GM19372 (cell line): ENCODE results near the gene OXNAD1.

Source experiments
- ATAC-seq: cut with Tn5 transposase; IDR thresholded peaks from one replicate; pipeline ENCODE4 v1.9.1; 2021; ENCODE audit warnings: mild to moderate bottlenecking, low read depth, moderate library complexity; ENCODE audit not compliant: unreplicated experiment

Gene OXNAD1

GRCh38 chr3:16245609-16246008, 19.4 kb upstream of the OXNAD1 start:
- no peak for ATAC-seq

DNA sequence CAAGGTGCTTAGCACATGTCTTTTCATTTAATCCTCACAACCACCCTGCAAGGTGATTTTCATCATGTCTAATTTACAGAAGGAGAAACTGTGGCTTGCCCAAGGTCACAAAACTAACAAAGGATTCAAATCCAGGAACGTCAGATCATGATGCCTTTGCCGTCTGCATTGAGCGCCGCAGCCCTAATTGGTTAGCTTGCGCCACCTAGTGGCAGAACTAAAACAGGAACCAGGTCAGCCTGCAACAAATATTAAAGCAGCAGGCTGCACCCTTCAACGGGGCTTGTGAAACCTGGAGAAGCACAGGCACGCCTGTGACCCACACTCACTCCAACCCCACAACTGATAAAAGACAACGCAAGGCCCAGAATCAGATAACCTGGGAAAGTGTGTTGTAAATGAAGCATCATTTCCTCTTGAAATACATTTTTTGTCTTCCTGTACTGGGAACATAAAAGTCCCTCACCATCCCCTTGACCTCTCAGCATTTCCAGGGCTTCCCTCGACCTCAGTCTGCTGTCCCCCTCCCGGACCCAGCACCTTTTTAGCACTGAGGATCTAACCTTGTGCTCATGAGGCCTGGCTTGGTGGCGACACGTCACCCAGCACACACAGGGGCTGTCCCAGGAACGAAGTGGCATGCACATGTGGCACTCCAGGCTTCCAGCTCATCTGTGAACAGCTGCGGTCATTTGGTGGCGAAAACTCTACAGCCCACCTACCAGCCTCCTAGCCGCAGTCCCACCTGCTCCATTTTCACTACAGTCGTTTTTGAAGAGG, 17.5 kb upstream of the OXNAD1 start:
- peak; percentile 85 for ATAC-seq

- no peak for ATAC-seq
Observed at GRCh38 chr3:16248556-16248955, 16.5 kb upstream of the OXNAD1 start.

GRCh38 chr3:16249336-16249735, 15.7 kb upstream of the OXNAD1 start:
- no peak for ATAC-seq

- no peak for ATAC-seq
Observed at GRCh38 chr3:16249886-16250285, 15.1 kb upstream of the OXNAD1 start.

GRCh38 chr3:16251316-16252085, 13.5 kb upstream of the OXNAD1 start:
- ATAC-seq, result no peak

DNA sequence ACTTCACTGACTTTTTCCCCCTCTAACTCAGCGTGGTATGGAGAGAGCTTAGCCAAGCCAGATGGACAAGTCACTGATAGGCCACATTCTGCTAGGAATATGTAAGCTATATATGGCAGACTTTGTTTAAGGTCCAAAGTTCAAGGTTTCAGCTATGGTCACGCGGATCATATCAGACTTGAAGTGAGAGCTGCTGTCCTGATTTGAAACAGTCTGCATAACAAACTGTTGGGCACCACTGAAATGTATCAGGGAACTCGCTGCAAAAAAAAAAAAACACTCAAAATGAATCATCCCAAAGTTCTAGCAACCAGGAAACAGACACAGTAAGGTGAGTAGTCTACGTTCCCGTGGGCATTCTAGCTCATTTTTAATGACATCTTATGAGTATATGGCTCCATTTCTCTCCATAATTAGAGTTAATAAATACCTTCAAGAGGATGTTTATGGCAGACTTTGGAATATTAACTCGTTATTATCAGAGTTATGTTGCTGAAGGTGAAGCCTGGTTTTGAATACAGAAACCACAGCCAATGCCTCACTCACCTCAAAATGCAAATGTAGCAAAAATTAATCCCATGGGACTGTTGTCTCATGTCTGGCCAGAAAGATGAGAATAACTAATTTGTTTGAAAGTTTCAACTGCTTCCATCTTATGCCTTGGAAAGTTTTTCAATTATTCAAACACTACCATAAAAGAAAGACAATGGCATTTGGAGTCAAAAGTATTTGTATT, 12.6 kb upstream of the OXNAD1 start:
- ATAC-seq, result no peak

GRCh38 chr3:16252988-16253387, 12.0 kb upstream of the OXNAD1 start:
- no peak for ATAC-seq

DNA sequence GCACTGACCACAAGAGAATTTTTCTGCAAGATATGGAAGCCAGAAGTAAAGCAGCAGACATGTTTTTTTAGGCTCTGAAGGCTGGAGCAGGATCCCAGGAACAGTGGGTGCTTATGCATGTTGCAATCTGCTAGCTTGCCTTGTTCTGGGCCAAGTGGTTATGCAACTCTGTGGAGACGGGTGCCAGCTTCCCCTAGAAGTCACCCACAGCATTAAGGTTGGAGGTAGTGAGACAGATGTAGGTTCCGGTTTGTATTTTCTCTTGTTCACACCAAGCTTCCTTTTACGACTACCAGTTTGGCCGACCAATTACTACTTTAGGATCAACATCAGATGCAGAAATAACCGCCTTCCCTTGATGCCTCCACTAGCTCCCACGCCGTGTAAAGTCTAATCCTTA, 11.4 kb upstream of the OXNAD1 start:
- no peak for ATAC-seq

- no peak for ATAC-seq
Observed at GRCh38 chr3:16254916-16255315, 10.1 kb upstream of the OXNAD1 start.

- ATAC-seq, result no peak
Observed at GRCh38 chr3:16255326-16255725, 9.7 kb upstream of the OXNAD1 start.

DNA sequence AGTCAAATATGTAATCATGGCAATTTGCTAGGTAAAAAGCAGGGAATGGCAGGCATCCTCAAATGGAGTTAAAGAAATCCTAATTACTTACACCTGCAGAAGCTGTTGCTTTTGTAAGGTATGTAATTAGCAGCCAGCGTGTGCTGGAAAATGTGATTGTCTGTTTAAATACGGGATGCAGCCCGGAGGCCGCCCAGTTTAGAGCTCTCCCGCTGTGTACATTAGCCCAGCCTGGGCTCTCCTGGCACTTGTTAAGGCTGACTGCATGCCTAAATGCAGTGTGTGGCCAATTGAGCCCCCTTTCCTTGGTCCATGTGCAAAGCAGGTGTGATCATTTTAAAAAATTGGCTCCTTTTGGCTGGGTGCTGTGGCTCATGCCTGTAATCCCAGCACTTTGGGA, 9.3 kb upstream of the OXNAD1 start:
- no peak for ATAC-seq

DNA sequence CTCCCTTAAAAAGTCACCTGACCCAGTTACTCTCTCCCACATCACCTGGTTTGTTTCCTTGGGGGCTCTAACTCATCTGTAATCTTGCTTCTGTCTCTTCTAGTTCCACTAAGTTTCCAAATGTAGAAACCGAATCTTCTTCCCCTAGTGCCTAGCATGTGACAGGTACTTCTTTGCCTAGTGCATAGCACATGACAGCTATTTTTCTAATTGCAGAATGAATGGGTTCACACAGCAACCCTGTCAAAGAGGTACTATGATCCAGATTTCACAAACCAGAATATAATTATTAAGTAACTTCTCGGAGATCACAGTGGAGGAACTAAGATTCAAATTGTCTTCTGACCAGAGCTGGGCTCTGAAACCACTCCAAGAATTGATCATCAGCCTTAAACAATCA, 7.7 kb upstream of the OXNAD1 start:
- ATAC-seq, result no peak

- ATAC-seq, result no peak
Observed at GRCh38 chr3:16258177-16258576, 6.8 kb upstream of the OXNAD1 start.

- ATAC-seq, result no peak
Observed at GRCh38 chr3:16258866-16259265, 6.1 kb upstream of the OXNAD1 start.

- ATAC-seq, result no peak
Observed at GRCh38 chr3:16260046-16260445, 5.0 kb upstream of the OXNAD1 start.

- no peak for ATAC-seq
Observed at GRCh38 chr3:16262174-16262573, 2.8 kb upstream of the OXNAD1 start.

DNA sequence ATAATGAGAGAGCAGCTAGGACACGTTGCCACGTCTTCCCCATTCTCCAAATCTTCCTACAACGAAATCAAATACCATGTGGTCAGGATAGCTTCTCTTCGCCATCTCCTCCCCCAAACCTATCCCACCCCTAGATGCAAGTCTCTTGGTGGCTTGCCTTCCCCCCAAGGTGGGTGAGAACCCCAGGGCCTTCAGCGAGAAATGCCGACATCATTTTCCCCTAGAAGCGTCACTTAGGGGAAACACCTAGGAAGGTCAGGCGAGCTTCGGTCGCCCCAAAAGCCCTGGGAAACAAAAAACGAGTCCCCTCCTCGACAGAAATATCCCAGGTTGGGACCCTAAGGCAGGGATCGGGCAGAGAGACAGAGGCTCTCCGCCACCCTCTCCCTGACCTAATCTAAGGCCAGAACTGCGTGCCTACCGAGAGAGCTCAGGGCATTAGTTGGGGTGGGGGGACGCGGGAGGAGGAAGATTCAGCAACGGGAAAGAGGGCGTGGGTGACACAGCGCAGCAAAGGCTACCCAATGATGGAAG, 771 bp upstream of the OXNAD1 start:
- no peak for ATAC-seq

- ATAC-seq, result no peak
Observed at GRCh38 chr3:16265455-16265786, 409 bp downstream of the OXNAD1 start.

GRCh38 chr3:16266714-16267113, 1.7 kb downstream of the OXNAD1 start:
- ATAC-seq, result no peak

DNA sequence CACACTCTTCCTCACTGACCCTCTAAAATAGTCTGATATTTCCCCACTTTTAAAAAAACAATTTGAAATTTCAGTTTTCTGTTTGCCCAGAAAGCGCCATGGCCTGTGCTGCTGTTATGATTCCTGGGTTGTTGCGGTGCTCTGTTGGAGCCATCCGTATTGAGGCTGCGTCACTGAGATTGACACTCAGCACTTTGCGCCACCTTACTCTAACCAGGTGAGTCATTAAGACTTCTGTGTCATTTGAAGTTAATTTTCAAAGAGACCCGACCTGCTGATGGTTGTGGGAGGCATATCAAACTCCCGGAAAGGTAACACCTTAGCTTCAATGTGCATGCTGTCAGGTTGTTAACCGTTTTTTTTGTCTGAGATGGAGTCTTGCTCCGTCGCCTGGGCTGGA, 5.8 kb downstream of the OXNAD1 start:
- ATAC-seq, result no peak
